ENCODE results near the gene CNST.
"Not testable (repeated sequence)": the region's sequence is repeated elsewhere in the genome, so short reads cannot be mapped to it uniquely, and the experiment has no call there.

CNST gene

GRCh38 chr1:246588159-246588721, 22.0 kb downstream of the CNST start:
- peak; percentile 65 for DNase-seq

GRCh38 chr1:246589919-246590318, 23.7 kb downstream of the CNST start:
- DNase-seq: not testable (repeated sequence)

GRCh38 chr1:246591047-246591446, 24.8 kb downstream of the CNST start:
- DNase-seq: no peak

GRCh38 chr1:246591504-246591903, 25.2 kb downstream of the CNST start:
- DNase-seq: peak; percentile 54

GRCh38 chr1:246591958-246592357, 25.7 kb downstream of the CNST start:
- DNase-seq: no peak

GRCh38 chr1:246592695-246593094, 26.4 kb downstream of the CNST start:
- DNase-seq: no peak

GRCh38 chr1:246595146-246595545, 28.9 kb downstream of the CNST start:
- no peak for DNase-seq

GRCh38 chr1:246597340-246597739, 31.1 kb downstream of the CNST start:
- no peak for DNase-seq

- no peak for DNase-seq
These were observed 31.7 kb downstream of the CNST start for GRCh38 chr1:246597971-246598370.

- DNase-seq: peak; percentile 19
These were observed 33.1 kb downstream of the CNST start for GRCh38 chr1:246599315-246599714.

- DNase-seq: no peak
These were observed 34.3 kb downstream of the CNST start for GRCh38 chr1:246600579-246600978.

- no peak for DNase-seq
These were observed 35.9 kb downstream of the CNST start for GRCh38 chr1:246602194-246602593.

- DNase-seq: not testable (repeated sequence)
These were observed 39.0 kb downstream of the CNST start for GRCh38 chr1:246605231-246605630.

- peak; percentile 17 for DNase-seq
These were observed 41.2 kb downstream of the CNST start for GRCh38 chr1:246607462-246607861.

- DNase-seq: peak; percentile 92
These were observed 42.5 kb downstream of the CNST start for GRCh38 chr1:246608616-246609376.

GRCh38 chr1:246609632-246610031, 43.4 kb downstream of the CNST start:
- no peak for DNase-seq

- no peak for DNase-seq
These were observed 47.0 kb downstream of the CNST start for GRCh38 chr1:246613096-246613758.

GRCh38 chr1:246617156-246617555, 50.9 kb downstream of the CNST start:
- no peak for DNase-seq

- no peak for DNase-seq
These were observed 51.5 kb downstream of the CNST start for GRCh38 chr1:246617768-246618167.

GRCh38 chr1:246618240-246618808, 52.1 kb downstream of the CNST start:
- no peak for DNase-seq

GRCh38 chr1:246622035-246622652, 55.9 kb downstream of the CNST start:
- DNase-seq: no peak

- no peak for DNase-seq
These were observed 57.8 kb downstream of the CNST start for GRCh38 chr1:246624091-246624490.

- DNase-seq: no peak
These were observed 62.8 kb downstream of the CNST start for GRCh38 chr1:246629030-246629429.

Data from suppressor macrophage treated with lipopolysaccharide for 4 hours (primary cell).